HTERT RPE-1 (cell line): ENCODE data around the gene HHEX.

Source experiments
- in situ Hi-C: fragments of 300-500 bp; cut with MboI; formaldehyde crosslinking; loops from 4 replicates; pipeline ENCODE4 v1.14.3; 2020; ENCODE audit warnings: low sequenced_read_pairs

HHEX gene

DNA sequence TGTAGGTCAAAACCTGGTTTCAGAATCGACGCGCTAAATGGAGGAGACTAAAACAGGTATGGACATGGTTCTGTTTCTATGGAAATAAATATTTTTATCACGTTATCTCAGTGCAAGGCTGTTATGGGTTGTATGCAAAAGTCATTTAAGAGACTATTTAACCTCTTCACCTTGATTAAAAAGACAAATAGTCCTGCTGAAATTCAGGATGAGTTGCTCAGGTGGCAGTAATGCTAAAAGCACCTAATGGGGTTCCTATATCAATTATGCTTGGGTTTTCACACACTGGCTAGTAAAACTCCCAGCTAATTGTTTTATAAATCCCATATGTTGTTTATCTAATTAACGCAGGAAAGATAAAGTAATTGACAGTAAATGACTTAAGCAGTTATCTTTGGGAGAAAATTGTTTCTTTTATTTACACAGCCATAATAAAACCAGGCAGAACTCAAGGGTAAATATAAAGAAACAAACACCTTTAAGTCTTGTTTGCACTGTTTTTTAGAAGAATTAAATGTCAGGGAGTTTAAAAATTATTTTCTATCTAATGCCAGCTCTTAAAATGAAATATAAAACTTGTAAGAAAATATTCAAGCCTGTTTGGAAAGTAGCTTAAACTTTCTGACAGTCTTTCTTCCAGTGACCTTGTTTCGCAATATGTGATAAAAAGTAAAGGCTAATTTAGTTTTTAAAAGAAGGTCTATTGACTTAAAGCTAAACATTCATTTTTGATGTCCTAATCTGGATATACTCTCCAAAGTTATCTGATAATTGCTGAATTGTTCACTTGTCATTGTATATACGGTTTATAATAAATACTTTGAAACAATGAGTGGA is 3.2 kb downstream of the HHEX start:
- in situ Hi-C loops: no loop called here

DNA sequence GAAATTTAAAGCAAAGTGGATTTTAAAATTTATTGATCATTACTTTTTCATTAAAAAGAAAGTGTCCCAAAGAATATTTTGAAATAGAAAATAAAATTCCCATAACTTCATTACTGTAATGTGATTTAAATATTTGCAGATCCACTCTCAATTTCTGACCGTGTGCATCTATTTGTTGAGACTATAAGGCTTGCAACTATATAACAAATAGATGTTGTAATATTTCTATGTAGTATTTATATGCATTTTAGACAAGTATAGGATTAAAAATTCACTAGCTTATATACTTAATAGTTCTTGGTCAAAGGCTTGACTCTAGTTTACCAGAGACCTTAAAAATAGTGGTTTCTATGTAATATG is 3.8 kb downstream of the HHEX start:
- in situ Hi-C loops: no loop called here

- in situ Hi-C loops: no loop called here
These were observed 6.2 kb downstream of the HHEX start for GRCh38 chr10:92695679-92696605.

- in situ Hi-C loops: no loop called here
These were observed 7.0 kb downstream of the HHEX start for GRCh38 chr10:92696606-92697383.

DNA sequence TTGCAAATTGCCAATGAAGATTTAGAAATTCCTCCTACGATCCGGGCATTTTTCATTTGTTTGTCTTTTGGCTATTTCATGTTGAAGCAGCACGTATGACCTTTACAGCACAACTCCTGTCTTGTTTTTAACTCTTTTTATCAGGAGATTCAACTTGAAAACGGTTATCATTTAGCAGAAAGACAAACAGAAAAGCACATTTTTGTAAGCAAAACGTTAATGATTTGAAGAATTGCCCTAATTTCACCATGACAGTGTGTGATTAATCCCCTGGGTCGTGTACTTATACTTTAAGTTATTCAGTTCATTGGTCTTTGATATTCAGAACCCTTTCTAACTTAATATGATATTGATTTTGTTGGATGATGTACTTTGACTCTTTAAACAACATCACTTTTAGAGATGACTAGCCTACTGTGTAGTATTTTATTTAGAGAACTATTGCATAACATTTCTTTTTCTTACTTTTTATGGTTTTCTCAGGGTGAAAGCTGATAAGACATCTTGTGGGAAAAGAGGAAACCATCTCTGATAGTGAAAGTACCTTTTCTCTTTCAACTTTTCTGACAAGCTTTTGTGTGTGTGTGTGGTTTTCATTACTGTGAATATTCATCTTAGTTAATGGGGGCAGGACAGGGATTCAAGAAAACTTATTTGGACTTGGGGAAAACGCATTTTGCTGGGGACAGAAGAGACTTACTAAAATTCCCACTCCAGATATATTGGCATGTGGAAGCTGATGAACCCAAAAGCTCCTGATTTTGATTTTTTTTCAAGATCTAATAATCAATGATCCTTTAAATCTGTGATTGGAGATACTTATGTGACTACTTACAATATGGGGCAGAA is 8.1 kb downstream of the HHEX start:
- in situ Hi-C loops: no loop called here

DNA sequence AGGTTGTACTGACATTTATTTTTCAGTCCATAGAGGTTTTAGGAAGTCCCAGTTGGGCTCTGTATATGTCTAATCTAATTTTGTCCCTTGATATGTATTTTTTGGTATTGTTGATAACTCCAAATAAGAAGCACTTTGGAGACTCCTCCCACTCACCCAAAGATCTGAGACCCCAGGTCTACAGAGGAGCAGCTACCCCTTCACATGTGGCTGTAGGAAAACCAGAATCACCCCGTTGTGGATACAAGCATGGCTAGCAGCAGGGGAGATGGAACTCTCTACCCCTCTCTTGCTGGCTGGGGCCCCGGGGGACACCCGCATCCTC is 9.4 kb downstream of the HHEX start:
- in situ Hi-C loops: no loop called here

DNA sequence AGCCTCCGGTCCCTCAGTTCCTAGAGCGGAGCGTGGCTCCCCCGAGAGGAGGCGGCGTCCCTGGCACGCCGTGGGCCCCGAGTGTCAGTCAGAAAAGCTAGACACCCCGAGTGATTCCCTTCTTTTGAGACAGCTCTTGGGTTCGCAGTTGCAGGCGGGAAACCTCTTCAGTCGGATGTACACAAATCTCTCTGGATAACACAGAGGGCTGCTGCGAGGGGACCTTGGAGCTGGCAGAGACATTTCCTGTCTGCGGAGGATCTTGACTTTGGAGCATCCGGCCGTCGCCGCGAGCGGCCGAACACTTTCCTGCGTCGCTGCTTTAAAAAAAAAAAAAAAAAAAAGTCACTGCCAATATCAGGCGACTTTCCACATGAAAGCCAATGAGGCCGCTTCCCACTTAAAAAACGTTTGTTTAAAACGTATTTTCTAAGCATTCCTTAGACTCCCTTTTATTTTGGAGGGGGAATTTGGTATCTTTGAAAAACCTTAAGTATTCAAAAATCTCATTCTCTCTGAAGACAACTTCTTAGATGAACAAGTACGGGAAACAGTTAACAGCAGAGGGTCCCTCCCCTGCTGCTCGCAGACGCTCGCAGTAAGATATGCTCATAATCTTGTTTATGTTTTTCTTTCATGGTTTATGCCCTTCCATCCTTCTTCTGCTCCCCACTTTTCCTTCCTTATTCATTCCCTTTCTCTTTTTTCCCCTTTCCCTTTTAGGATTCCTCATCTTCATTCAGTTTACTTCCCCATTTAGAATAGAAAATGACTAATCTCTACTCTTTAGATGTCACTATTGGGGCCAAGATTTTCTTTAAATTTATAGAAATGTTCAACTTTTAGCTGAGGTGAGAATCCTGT is 10.0 kb downstream of the HHEX start:
- in situ Hi-C loops: no loop called here

DNA sequence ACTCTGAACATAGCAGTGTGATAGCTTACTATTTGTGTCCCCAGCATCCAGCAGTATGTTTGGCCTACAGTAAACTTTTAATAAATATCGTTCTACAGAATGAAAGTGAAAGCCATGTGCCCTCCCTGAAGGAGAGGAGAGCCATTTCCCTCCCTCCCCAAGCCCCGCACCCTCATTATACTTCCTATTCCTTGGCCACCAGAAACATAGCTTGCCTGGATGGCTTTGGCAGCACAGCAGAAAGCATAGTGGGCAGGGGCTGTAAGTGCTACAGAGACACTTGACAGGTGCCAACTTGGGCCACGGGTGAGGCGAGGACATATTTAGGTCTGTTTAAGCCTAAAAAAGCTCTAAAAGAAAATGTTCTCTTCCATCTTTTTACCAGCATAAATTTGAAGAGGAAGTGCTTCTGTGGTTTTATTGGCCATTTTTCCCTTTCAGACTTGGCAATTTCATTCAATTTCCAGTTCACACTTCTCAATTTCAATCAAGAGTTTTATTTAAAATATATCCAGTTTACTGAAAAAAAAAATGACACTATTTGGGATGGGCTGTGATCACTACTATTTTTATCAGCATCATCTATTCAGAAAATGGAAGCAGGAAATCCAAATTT is 12.7 kb downstream of the HHEX start:
- in situ Hi-C loops: no loop called here

DNA sequence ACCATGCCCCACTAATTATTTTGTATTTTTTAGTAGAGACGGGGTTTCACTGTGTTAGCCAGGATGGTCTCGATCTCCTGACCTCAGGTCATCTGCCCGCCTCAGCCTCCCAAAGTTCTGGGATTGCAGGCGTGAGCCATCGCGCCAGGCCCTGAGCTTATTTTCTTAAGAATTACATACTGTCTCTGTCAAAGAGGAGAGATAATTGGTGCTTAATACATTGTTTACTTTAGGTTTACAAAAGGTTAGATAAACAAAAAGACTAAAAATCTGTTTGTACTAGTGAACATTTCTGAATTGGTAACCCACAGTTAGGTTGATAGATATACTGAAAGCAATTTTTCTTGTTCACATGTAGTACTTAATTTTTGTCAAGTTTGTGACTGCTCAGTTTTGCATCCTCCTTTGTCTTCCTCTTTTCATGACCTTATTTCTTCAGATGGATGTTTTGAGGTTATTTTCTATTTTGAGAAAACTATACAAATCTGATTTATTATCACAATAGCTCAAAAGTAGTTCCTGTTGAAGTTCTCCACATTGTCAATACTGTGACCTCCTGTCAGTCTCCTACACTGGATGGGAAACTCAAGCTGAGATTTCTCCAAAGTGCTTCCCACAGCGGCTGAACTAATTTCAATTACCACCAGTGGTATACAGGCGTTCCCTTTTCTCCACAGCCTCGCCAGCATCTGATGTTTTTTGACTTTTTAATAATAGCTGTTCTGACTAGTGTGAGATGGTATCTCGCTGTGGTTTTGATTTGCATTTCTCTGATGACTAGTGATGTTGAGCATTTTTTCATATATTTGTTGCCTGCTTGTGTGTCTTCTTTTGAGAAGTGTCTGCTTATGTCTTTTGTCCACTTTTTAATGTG is 22.5 kb downstream of the HHEX start:
- in situ Hi-C loops: no loop called here

- in situ Hi-C loops: no loop called here
These were observed 24.5 kb downstream of the HHEX start for GRCh38 chr10:92714152-92714845.

DNA sequence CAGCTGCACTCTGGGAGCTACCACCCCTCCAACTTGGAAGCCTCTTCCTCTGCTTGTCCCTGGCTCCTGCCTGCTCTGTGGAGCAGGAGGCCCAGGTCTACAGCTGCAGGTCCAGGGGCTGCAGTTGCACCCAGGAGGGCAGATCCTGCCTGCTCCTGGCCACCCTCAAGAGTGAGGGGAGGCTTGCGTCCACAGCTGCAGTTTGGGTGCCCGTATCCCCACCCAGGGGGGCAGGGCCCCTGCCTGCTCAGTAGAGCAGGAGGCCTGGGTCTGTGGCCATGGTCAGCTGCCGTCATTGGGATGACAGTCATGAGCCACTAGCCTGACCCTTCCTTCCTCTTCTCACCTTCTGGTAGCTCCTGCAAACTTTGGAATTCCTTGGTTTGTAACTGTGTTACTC is 25.1 kb downstream of the HHEX start:
- in situ Hi-C loops: no loop called here

DNA sequence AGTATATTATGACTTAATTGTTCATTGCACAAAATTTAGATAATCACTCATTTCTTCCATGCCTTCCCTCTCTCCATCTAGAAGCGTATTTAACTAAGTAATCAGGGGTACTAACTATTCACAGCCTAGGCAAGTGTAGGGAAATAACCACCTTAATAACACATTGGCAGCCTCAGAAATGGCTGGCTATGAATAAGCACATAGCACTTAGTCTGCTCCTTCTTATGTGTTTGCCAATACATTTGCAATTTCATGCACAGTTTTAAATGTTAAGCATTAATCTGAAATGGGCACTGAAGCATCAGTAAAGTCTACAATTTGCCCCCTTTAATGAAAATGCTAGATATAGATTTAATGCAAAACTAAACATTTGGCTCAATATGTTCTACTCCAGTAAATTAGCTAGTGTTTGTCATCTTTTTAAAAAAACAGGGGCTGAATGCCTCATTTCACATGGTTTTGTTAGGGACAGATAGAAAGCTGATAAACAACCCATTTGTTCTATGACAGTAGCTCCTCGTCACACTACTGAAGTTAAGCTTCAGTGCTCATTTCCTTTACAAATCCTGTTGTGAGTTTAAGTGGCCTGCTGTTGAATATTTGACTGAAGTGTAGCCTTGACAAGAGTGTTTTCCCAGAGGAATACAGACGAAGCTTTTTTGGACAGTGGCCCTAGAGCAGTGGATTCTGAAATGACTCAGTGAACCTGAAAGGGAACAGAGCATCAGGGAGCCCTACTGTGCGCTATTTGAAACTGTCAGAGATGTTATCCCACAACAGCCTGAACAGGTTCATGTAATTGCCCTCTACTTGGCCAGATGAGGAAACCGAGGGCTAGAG is 30.5 kb downstream of the HHEX start:
- in situ Hi-C loops: no loop called here

- in situ Hi-C loops: no loop called here
These were observed 31.0 kb downstream of the HHEX start for GRCh38 chr10:92720831-92721165.

GRCh38 chr10:92722349-92722748 is 32.6 kb downstream of the HHEX start:
- in situ Hi-C loops: no loop called here

DNA sequence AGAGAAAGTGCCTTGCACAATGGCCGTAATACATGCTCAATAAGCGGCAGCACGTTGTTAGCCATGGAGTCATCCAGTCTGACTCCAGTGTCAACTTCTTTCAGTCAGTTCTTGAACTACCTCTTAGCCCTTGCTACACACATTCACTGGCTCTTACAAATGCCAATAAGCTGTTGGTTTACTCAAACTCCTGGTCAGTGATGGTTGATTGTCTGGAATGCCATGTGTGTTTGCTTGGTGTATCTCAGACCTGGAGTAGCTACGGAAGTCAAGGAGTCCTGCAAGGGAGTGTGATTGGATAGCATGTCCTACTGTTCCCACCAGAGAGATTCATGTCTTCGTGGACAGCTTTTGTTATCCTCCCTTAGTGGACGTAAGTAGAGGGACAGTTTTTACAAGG is 37.4 kb downstream of the HHEX start:
- in situ Hi-C loops: no loop called here

DNA sequence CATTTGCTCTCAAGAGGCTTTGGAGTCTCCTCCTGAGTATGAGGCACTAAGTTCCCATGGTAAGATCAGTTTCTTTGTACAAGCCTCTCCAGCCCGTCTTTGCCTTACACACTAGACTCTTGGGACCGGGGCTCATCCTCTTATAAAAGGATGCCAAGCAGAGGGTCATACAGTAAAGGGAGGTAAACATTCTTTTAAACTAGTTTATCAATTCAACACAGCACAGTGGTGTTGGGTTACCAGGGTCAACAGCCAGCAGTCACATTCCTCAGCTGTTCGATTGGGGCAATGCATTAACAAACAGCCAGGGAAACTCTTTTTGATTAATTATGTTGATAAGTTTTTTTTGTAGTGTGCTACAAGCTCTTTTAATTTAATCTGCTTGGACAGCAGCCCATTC is 37.8 kb downstream of the HHEX start:
- in situ Hi-C loops: no loop called here

- in situ Hi-C loops: no loop called here
These were observed 40.1 kb downstream of the HHEX start for GRCh38 chr10:92729886-92730285.
